ENCODE data around the gene CHURC1.

- TF ChIP-seq POLR2A (IDR thresholded peaks at IDR 0.05; ENCODE audit: low read depth) (no peak), EP300 (IDR thresholded peaks at IDR 0.05) (no peak), CTCF (IDR thresholded peaks at IDR 0.05) (no peak), POLR2AphosphoS5 (IDR thresholded peaks at IDR 0.05) (no peak)
Observed at GRCh38 chr14:64953310-64953654, 39.0 kb downstream of the CHURC1 start.

Measured in esophagus muscularis mucosa (tissue), 4 donors.